Vagina (tissue), 2 donors: ENCODE results near the gene PKIB. TPM values are rescaled to one million over a fixed set of nuclear protein-coding genes. Genes with fewer than 3 reads are reported as not detected.

ENCODE experiments used
- DNase-seq, 2 donors: peaks; one replicate each; pipeline ENCODE4 v3.0.0-alpha.2; 2017; ENCODE audit errors: extremely low spot score in 2 of 2
- H3K27ac ChIP-seq: fragments of 200-600 bp; sonication (generic); one replicate; pipeline ENCODE4 v1.5.1; 2019
- H3K27me3 ChIP-seq: fragments of 200-600 bp; sonication (generic); one replicate; pipeline ENCODE4 v1.5.1; 2019
- H3K36me3 ChIP-seq, 2 donors: fragments of 200-600 bp; sonication (generic); one replicate each; pipeline ENCODE4 v1.5.1; 2017 to 2019
- H3K4me1 ChIP-seq: fragments of 200-600 bp; sonication (generic); one replicate; pipeline ENCODE4 v1.5.1; 2019
- H3K4me3 ChIP-seq, 2 donors: fragments of 200-600 bp; sonication (generic); 1 replicate in 1 of 2; 2 replicates in 1 of 2; pipeline ENCODE4 v1.5.1; 2016 to 2019
- H3K9me3 ChIP-seq: fragments of 200-600 bp; sonication (generic); one replicate; pipeline ENCODE4 v1.5.1; 2019
- CTCF ChIP-seq, 3 experiments: fragments of 450-650 bp in 2 of 3; fragments of 200-600 bp in 1 of 3; sonication (generic) in 1 of 3; IDR thresholded peaks; one replicate each; pipeline ENCODE4 v1.5.1; 2017 to 2019; ENCODE audit warnings: antibody characterized with exemption in 3 of 3, mild to moderate bottlenecking in 2 of 3, moderate library complexity in 2 of 3
- POLR2A ChIP-seq, 2 donors: fragments of 450-650 bp; IDR thresholded peaks; one replicate each; pipeline ENCODE4 v1.6.1; 2017; ENCODE audit warnings: antibody characterized with exemption in 2 of 2, mild to moderate bottlenecking in 2 of 2, moderate library complexity in 2 of 2
- POLR2AphosphoS5 ChIP-seq, 2 donors: sonication (generic); formaldehyde crosslinking; IDR thresholded peaks; one replicate each; pipeline ENCODE4 v1.9.0; 2017; ENCODE audit warnings: antibody characterized with exemption in 2 of 2, mild to moderate bottlenecking in 2 of 2, low read depth in 1 of 2; ENCODE audit not compliant: insufficient read depth in 1 of 2
- intact Hi-C: fragments of 100-400 bp; cut with DNase I; formaldehyde crosslinking; loops from one replicate; pipeline ENCODE4 v1.15.1; 2023
- total RNA-seq: library from RNA; depleted of rRNA; stranded (reverse); fragments of >200 nt; gene quantifications from one replicate; pipeline ENCODE4 v1.2.3, GENCODE V29; 2016

The PKIB gene
- total RNA-seq, 1 donor from 2014 or later: 2.7 TPM

DNA sequence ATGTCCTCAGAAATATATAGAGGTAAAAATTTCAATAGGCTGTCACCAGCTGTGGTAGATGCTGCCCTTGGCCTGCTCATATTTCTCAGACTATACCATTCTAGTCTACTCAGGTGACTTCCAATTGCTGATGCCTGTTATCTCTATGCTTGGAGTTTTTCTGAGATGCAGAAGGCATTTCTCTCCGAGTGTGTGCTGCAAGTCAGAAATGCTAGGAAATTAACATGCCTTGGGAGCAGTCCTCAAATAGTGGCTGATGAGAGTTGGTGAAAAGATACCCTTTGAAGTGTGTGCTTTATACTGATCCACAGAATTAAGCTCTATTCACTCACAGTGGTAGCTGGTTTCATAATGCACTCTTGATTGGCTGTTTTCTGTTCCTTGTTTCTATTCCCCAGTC, 43.2 kb upstream of the PKIB start:
- no peak for TF ChIP-seq POLR2AphosphoS5 (IDR thresholded peaks at IDR 0.05; ENCODE audit: insufficient read depth in 1 of 2, low read depth in 1 of 2)
- no peak for TF ChIP-seq CTCF (IDR thresholded peaks at IDR 0.05)
- no peak for TF ChIP-seq POLR2A (IDR thresholded peaks at IDR 0.05)
- Histone ChIP-seq H3K27me3 (no peaks in the 10 kb centered on the region), H3K27ac (no peak overlapping the region), H3K4me1 (no peaks in the 10 kb centered on the region), H3K4me3 (no peak overlapping the region), H3K36me3 (no peaks in the 10 kb centered on the region), H3K9me3 (no peaks in the 10 kb centered on the region)
- DNase-seq: no peak
- intact Hi-C loops: no loop called here

- intact Hi-C loops: no loop called here
- TF ChIP-seq POLR2AphosphoS5 (IDR thresholded peaks at IDR 0.05; ENCODE audit: insufficient read depth in 1 of 2, low read depth in 1 of 2) (no peak), CTCF (IDR thresholded peaks at IDR 0.05) (no peak), POLR2A (IDR thresholded peaks at IDR 0.05) (no peak)
- no peaks in the 10 kb centered on the region for H3K9me3 ChIP-seq
- H3K27ac ChIP-seq: no peak overlapping the region
- H3K4me1 ChIP-seq: no peaks in the 10 kb centered on the region
- no peaks in the 10 kb centered on the region for H3K36me3 ChIP-seq
- no peak overlapping the region for H3K4me3 ChIP-seq
- no peaks in the 10 kb centered on the region for H3K27me3 ChIP-seq
- no peak for DNase-seq
These were observed 41.9 kb upstream of the PKIB start for GRCh38 chr6:122568350-122568749.

GRCh38 chr6:122568797-122569221, 41.4 kb upstream of the PKIB start:
- Histone ChIP-seq H3K9me3 (no peaks in the 10 kb centered on the region), H3K4me1 (no peaks in the 10 kb centered on the region), H3K4me3 (no peak overlapping the region), H3K36me3 (no peaks in the 10 kb centered on the region), H3K27ac (no peak overlapping the region), H3K27me3 (no peaks in the 10 kb centered on the region)
- TF ChIP-seq POLR2A (IDR thresholded peaks at IDR 0.05): no peak
- no peak for TF ChIP-seq CTCF (IDR thresholded peaks at IDR 0.05)
- TF ChIP-seq POLR2AphosphoS5 (IDR thresholded peaks at IDR 0.05; ENCODE audit: insufficient read depth in 1 of 2, low read depth in 1 of 2): no peak
- no peak for DNase-seq
- intact Hi-C loops: no loop called here

DNA sequence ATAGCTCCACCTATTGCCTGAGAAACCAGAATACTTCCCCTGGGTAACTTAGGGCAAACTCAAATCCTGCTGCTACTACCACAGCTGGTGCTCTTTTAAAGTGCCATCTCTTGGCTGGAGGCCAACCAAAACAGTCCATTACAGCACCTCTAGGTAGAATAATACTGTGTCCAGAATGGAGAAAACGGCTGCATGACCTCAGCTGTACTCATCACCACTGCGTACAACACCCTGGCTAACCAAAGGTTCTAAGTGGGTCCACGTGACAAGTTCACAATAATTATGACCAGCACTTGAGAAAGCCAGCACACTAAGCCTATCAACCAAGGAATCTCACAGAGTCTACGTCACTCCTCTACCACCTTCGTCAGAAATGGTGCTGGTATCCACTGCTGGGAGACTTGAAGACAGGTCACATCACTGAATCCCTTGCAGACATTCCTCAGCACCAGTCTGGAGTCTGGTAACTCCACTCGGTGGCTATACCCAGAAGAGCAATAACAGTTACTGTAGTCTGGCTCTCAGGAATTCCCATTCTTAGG, 40.9 kb upstream of the PKIB start:
- H3K36me3 ChIP-seq: no peaks in the 10 kb centered on the region
- intact Hi-C loops: no loop called here
- H3K27ac ChIP-seq: no peak overlapping the region

More for the DNA sequence above, 40.9 kb upstream of the PKIB start:
- TF ChIP-seq CTCF (IDR thresholded peaks at IDR 0.05) (no peak), POLR2AphosphoS5 (IDR thresholded peaks at IDR 0.05; ENCODE audit: insufficient read depth in 1 of 2, low read depth in 1 of 2) (no peak)
- DNase-seq: no peak
- Histone ChIP-seq H3K27me3 (no peaks in the 10 kb centered on the region), H3K9me3 (no peaks in the 10 kb centered on the region), H3K4me1 (no peaks in the 10 kb centered on the region), H3K4me3 (no peak overlapping the region)
